HG02610 (cell line): ENCODE results near the gene SMKR1.
A peak's percentile ranks its signal among the peaks of the same experiment; 100 is the strongest.
"Not testable (repeated sequence)": the region's sequence is repeated elsewhere in the genome, so short reads cannot be mapped to it uniquely, and the experiment has no call there.

Experiments used
- ATAC-seq: cut with Tn5 transposase; IDR thresholded peaks from one replicate; pipeline ENCODE4 v1.9.1; 2021; ENCODE audit warnings: mild to moderate bottlenecking, moderate library complexity; ENCODE audit not compliant: unreplicated experiment

SMKR1 gene

GRCh38 chr7:129481376-129481775 lies 21.0 kb upstream of the SMKR1 start:
- ATAC-seq, result not testable (repeated sequence)

GRCh38 chr7:129482781-129483180 lies 19.6 kb upstream of the SMKR1 start:
- ATAC-seq, result no peak

- no peak for ATAC-seq
Observed at GRCh38 chr7:129489491-129489890, 12.8 kb upstream of the SMKR1 start.

GRCh38 chr7:129492391-129492790 lies 9.9 kb upstream of the SMKR1 start:
- no peak for ATAC-seq

GRCh38 chr7:129493555-129493954 lies 8.8 kb upstream of the SMKR1 start:
- ATAC-seq, result peak; percentile 15

- peak; percentile 91 for ATAC-seq
Observed at GRCh38 chr7:129494041-129494440, 8.3 kb upstream of the SMKR1 start.

- no peak for ATAC-seq
Observed at GRCh38 chr7:129495987-129496386, 6.3 kb upstream of the SMKR1 start.

GRCh38 chr7:129496653-129497052 lies 5.7 kb upstream of the SMKR1 start:
- ATAC-seq, result no peak

- no peak for ATAC-seq
Observed at GRCh38 chr7:129497156-129497555, 5.2 kb upstream of the SMKR1 start.

- ATAC-seq, result no peak
Observed at GRCh38 chr7:129498021-129498420, 4.3 kb upstream of the SMKR1 start.

- peak; percentile 37 for ATAC-seq
Observed at GRCh38 chr7:129499999-129500398, 2.3 kb upstream of the SMKR1 start.

GRCh38 chr7:129502708-129503685 lies 666 bp downstream of the SMKR1 start:
- ATAC-seq, result no peak

- ATAC-seq, result no peak
Observed at GRCh38 chr7:129503725-129504124, 1.4 kb downstream of the SMKR1 start.

GRCh38 chr7:129512192-129512591 lies 9.9 kb downstream of the SMKR1 start:
- no peak for ATAC-seq

- no peak for ATAC-seq
Observed at GRCh38 chr7:129513546-129513945, 11.2 kb downstream of the SMKR1 start.

GRCh38 chr7:129514683-129515082 lies 12.4 kb downstream of the SMKR1 start:
- no peak for ATAC-seq

GRCh38 chr7:129515381-129515780 lies 13.1 kb downstream of the SMKR1 start:
- ATAC-seq, result no peak

- no peak for ATAC-seq
Observed at GRCh38 chr7:129517931-129518330, 15.6 kb downstream of the SMKR1 start.

GRCh38 chr7:129519464-129519863 lies 17.1 kb downstream of the SMKR1 start:
- ATAC-seq, result no peak

GRCh38 chr7:129522088-129522970 lies 20.0 kb downstream of the SMKR1 start:
- ATAC-seq, result no peak

GRCh38 chr7:129522971-129523340 lies 20.6 kb downstream of the SMKR1 start:
- ATAC-seq, result no peak

GRCh38 chr7:129523924-129524323 lies 21.6 kb downstream of the SMKR1 start:
- no peak for ATAC-seq
